Stimulated activated CD4-positive, alpha-beta T cell treated with anti-CD3 and anti-CD28 coated beads, Interleukin-1b, Interleukin-23, amount 100 ng/mL, for 48 hours (primary cell): ENCODE data around the gene LIN7A.

Experiments used
- DNase-seq: peaks from one replicate; pipeline ENCODE4 v3.0.0-alpha.2; 2020

The LIN7A gene, protein sequence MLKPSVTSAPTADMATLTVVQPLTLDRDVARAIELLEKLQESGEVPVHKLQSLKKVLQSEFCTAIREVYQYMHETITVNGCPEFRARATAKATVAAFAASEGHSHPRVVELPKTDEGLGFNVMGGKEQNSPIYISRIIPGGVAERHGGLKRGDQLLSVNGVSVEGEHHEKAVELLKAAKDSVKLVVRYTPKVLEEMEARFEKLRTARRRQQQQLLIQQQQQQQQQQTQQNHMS

DNA sequence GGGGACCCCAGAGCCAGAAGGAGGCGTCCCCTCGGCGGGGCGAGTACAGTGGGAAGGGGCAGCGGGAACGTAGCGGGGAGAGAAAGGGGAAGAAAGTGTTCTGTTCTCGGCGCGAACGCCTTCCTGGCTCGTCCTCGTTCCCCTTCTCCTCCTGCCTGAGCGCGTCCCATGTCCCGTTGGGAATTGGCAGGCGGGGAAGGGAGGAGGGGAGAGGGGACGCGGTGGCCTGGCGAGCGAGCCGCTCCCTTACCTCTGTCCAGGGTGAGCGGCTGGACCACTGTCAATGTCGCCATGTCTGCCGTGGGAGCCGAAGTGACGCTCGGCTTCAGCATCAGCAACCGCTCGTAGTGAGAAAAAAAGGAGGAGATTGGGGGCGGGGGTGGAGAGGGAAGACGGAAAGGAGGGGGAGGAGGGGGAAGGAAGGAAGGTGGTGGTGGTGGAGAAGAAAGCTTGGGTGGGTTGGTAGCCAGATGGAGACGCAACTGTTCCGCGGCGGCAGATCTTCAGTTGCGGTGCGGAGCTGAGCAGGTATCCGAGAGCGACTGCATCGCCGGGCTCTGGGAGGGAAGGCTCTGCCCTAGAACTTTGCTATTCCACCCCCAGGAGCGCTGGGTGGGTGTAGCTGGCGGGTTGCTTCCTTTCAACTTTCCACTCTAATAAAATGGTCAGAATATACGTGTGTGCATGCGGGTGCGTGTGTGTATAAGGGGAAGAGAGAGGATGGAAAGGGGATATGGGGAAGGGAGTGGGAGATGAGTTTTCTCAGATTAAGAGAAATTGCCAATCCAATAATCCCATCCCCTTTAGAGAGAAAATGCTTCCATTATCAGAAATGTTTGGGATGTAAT, at the start of gene LIN7A:
Gene LIN7A, minus strand, starts transcription at position 544 of the 848 bp plus-strand sequence. Its CDS starts 212 bp downstream, at position 332.
- DNase-seq = no peak

DNA sequence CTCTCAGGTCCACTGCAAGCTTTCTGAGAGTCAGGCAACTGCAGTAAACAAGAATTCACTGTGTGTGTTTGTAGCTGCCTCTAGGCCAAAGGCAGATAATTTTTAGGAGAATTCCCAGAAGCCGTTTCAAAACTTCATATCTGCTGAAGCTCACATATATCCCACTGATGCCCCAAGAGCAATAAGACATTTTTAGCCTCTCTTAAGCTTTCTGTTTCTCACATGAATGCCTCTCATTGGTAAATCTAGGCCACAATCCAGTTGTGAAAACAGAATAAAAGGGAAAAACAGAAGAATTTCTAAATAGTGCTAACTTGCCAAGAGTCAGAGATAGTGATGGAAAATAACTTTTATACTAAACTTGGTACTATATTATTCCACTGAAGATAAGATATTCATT, 48.5 kb upstream of the LIN7A start:
- no peak for DNase-seq

DNA sequence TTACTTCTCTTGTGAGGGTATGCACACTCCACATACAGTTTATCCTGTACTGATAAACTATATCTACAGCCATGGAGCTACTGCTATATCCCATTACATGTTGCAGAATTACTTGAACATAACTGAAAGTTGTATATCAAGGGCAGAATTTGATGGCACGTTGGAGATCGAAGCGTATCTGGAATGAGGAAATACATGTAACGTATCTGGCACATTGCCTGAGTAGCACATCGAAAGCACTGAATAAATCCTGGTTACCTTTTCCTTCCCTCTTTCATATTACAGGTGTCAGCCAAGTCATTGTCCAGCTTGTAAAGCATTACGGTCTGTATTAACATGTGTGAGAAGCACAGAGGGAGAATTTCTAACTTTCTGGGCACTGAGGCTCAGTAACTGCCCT, 42.1 kb upstream of the LIN7A start:
- no peak for DNase-seq

DNA sequence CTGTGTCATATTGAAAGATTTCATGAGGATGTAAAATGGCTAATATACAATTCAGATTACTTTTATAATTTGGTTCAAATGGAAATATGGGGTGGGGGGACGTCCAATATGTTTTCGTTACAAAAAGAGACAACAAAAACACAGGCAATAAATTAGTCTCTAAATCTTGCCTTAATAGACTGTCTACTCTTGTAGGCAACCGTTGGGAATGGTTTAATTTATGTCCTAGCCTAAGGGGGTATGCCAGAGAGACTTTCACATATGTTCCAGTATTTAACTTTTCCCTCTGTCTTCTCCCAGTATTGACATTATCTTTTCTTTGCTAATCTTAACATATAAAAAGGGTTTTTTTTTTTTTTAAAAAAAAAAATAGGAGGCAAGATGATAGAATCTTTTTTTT, 41.5 kb upstream of the LIN7A start:
- DNase-seq = no peak

DNA sequence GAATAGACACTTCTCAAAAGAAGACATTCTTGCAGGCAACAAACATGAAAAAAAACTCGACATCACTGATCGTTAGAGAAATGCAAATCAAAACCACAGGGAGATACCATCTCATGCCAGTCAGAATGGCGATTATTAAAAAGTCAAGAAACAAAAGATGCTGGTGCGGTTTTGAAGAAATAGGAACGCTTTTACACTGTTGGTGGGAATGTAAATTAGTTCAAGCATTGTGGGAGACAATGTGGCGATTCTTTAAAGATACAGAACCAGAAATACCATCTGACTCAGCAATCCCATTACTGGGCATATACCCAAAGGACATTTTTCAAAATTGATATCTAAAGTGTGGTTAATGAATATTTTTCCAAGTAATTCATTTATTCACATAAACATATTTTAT, 39.6 kb upstream of the LIN7A start:
- no peak for DNase-seq

DNA sequence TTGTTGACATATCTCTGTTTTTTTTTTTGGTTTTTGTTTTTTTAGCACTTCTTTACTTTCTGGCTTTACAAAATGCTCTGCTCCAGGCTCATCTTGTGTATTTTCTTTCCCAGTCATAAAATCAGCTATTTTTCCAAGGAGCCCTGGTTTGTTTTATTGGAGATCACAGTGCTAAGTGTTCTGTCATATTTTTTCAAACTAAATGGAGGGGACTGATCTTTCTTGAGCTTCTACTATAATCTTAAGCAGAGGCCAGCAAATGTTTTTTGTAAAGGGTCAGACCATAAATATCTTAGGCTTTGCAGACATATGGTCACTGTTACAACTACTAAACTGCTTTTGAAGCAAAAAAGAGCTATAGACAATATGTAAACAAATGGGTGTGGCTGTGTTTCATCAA, 30.6 kb upstream of the LIN7A start:
- DNase-seq = no peak

DNA sequence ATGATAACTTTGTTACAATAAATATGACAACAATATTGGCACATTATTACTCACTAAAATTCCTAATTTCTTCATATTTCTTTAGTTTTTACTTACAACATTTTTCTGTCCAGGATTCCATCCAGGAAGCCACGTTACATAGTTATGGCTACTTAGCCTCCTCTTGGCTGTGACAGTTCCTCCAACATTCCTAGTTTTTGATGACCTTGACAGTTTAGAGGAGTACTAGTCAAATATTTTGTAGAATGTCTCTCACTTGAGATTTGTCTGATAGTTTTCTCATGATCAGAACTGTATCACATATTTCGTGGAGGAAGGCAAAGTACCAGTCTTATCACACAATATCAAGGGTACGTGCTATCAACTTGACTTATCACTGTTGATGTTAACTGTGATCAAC, 29.8 kb upstream of the LIN7A start:
- DNase-seq = no peak

DNA sequence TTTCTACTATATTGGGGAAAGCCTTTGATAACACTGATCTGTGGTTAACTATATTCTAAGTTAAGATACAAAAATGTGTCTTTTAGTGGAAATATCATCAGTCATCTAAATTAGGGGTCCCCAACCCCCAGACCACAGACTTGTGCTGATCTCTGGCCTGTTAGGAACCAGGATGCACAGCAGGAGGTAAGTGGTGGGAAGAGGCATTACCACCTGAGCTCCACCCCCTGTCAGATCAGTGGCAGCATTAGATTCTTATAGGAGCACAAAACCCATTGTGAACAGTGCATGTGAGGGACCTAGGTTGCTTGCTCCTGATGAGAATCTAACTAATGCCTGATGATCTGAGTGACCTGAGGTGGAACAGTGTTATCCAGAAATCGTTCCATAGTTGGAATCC, 28.3 kb upstream of the LIN7A start:
- no peak for DNase-seq

DNA sequence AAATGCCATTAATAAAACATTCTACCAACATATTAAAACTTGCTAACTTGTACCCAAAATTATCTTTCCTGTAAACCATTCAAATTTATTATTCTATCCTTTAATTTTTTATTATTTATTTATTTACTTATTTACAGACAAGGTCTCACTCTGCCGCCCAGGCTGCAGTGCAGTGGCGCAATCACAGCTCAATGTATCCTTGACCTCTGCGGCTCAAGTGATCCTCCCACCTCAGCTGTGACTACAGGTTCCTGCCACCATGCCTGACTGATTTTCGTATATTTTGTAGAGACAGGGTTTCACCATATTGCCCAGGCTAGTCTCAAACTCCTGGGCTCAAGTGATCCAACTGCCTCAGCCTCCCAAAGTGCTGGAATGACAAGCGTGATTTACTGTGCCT, 20.4 kb upstream of the LIN7A start:
- DNase-seq = no peak

DNA sequence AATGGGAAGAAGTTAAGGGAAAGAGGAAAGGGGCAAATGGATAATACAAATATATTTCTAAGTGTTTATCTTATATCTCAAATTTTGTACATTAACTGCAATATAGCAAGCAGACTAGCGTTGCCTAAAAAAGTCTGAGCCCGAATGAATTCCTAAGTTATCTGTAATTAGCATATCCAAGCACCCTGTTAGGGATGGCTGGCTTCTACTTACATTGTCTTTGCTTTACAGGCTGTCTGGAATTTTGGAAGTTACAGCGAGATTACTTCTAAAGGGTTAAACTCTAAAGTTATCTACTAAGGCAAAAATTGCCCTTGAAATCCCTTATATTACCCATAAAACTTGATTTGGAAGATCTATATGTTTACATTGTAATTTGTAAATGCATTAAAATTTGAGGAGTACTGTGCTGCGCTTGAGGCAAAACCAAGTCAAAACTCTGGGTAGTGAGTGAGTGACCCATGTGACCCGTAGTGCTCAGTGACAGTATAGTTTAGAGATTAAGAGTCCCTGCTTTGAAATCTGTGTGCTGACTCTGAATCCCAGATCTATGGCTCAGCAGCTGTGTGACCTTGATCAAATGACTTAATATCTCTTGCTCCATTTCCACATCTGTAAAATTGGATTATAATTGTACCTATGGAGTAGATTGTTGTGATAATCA, 17.3 kb upstream of the LIN7A start:
- no peak for DNase-seq

DNA sequence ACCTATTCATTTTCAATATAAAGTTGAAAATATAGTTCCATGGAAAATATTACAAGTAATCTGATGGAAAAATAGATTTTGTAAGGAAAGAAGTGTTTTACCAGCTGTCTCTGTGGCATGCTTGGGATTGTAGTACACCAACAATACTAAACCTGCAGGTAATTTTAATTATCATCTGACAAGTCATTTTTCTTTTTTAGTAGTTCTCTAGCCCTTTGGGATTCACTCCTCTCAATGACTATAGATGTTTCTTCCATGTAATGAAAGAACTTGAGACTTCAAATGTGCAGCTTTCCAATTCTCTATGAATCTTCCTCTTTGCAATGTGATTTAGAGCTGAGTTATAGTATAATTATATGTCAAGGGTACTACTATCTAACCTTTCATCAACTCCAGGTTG, 14.7 kb upstream of the LIN7A start:
- no peak for DNase-seq

DNA sequence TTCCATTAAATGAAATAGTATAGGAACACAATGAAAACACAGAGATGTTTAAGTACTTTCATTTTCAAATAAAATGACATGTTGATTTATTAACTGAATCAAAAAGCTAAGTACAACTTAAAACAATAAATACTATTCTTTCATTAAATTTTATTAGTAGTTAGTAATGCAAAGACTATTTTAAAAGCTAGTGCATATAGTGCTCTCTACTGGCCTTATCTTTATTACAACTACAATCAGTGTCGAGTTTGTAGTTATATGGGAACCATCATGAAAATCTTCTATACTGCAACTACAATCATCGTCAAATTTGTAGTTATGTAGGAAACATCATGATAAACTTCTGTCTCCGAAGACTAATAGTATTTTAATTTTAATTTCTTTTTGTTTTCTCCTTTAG, 8.9 kb upstream of the LIN7A start:
- no peak for DNase-seq

DNA sequence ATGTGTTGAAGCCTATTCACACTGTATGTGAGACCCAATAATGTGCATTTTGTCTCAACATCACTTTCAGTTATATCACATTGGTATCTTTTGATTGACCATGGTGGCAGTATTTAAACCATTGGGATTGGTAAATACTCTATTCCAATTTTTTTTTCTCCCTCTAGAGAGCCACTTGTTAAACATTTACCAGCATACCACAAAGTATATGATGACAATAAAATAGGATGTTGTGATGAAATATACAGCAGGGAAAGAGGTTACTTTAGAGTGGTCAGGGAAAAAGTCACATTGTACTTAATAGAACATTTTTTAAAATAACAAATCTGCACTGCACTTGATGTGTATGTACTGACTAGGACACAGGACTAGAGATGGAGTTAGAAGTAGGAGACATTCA, 5.6 kb upstream of the LIN7A start:
- no peak for DNase-seq

DNA sequence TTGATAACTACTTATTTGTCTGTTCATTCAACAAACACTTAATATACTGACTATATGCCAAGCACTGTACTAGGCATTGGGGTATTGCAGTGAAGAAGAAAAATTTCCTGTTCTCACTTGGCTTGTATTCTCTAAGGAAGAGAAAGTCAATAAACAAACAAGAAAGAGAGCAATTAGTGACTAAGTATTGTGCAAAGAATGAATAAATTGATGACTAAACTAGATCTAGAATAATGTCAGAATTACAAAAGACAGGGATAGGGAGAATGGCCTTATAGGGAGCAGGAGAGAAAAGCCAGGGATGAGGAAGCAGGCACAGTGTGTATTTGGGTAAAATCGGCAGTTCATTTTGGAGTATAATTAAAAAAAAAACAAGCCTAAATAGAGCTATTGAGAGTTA, 4.2 kb upstream of the LIN7A start:
- no peak for DNase-seq

DNA sequence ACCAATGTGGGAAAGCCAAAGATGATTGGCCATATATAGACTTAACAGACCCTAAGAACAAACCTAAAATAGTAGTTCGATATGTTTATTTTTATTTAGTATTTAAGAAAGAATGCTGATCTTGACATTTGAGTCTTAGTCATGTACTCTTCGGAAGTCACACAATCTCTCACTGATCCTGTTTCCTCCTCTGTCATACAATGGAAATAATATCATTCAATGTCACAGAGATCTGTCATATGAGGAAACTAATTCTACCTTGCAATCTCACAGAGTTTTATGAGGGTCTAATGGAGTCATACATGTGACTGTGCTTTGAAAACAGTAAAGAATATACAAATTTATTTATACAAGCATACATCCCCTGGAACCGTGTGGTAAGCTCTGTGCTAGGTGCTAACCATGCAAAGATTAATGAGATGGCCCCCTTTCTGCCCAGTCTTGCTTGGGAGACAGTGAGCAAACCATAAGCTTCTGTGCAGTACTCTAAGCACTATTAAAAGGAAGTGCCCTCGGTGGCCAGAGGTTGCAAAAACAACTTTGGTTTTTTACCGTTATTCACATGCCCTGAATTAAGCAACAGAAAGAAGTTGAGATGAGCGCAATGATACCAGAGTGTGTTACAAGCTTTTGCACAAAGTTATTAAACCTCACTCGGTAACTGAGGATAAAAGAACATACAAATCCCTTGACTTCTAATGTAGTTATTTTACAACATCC, 1.7 kb upstream of the LIN7A start:
- no peak for DNase-seq

DNA sequence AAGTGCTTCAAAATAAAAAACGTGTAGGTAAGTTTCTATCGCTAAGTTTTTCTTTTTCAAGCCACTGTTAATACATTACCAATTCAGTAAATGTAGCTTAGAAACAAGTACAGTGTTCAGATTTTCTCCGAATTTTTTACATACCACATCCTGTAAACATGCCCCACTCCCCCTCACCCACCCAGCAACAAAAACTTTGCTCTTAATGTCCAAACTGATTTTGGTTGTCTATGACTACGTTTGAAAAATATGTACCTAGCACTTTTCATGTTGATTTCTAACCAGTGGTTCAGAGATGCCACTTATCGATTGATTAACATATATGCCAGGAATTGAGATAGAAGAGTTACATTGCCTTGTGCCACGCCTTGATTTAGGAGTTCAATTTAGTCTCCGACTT, 663 bp upstream of the LIN7A start:
- DNase-seq = no peak

DNA sequence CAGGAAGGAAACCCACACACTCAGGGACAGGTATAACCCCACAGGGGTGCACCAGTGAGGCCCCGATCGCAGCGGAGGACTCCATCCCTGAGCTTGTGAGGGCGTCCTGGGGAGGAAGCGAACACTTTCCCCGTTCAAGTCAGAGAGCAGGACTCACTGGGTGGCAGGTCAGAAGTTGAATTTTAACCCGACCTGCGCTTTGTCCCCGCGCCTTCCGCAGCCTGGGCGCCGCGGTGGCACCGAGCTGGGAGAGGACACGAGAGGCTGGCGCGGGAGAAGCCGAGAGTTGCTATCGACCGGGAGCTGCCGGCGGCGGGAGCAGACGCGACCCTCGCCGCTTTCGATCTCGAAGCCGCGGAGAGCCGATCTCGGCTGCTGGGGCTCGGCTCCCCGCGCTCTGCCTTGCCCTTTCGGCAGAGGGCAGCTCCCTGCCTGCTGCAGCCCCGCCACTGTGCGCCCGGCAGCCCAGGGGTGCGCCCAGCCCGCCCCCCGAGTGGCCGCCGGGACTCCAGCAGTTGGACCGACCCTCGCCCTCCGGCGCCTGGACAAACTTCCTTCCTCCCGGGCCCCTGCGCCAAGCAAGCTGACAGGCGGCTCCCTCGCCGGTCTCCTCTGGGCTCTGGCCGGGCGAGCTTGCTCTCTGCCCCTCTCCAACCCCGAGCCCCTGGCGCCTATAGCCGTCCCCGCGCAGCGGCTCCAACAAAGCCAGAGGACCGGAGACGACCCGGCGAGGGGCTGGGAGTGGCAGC, 918 bp downstream of the LIN7A start:
- DNase-seq = no peak

DNA sequence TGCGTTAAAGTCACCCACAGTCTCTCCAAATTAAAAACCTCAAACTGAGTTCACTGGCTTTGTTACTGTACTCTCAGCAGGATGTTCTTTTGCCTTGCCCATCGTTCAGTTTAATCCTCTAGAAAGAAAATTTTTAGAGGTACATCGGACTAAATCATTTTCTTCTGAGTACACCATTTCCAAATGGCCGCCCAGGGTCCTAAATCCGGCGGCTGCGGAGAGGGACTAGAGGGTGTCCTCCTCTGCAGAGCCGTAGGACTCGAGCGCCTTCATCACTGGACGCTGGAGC, 1.4 kb downstream of the LIN7A start:
- DNase-seq = no peak

DNA sequence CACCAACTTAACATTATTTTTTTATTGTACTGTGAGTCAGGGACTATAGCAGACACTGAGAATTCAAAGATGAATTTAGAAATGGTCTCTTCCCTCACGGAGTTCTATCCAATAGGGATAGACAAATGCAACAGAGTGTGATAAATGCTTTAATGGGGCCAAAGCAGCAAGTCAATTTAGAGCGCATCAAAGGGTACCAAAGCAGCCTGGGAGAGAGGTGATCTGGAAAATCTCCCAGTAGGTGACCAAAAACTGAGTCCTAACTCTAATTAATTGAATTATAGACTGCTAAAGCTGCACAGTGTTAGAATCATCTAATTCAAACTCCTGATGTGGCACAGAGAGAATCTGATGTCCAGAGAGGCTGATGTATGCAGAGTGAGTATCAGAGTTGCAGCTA, 2.6 kb downstream of the LIN7A start:
- DNase-seq = no peak

DNA sequence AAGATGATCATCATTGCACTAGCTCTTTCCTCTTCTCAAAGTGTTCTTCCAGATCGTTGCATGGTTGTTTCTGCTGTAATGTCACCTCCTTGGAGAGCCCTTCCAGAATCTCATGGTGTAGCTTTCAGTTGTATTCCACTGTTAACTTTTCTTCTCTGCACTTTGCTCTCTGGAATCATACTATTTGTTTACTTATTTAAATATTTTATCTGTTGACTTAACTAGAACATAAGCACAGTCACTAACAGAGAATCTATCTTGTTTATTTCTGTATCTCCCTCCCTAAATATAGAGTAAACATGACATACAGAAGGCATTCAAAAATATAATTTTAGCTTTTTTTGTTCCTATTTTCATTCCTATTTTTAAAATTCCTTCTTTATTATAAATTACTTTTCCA, 11.8 kb downstream of the LIN7A start:
- no peak for DNase-seq

DNA sequence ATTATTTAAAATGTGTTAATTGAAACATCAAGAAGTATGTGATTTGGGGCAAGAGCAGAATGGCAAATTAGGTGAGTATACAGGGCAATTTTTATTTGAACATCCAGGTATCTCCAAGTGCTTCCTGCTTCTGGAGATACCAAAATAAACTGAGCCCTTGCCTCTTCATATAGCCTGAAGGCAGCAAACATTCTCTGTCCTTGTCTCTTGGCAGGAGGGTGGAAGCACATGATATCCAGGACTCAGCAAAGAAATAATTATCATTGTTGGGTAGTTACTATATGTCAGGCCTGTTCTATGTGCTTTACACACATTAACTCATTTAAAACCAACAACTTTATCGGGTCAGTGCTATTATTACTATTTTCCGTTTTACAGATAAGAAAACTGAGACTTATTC, 12.5 kb downstream of the LIN7A start:
- no peak for DNase-seq

DNA sequence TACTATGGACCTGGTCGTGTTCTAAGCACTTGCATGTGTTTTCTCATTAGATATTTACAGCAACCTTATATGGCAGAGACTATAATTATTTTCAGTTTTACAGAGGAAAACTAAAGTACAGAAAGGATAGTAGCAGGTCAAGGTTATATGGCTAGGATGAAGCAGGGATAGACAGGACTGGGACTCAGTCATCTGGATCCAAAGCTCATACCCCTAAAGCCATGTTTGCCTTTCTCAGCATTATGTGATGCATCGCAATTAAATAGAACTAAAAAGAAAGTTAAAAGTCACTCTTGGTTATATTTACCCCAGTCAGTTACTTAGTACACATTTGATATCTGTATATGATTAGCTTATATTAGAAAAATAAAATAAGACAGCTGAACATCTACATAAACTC, 13.3 kb downstream of the LIN7A start:
- DNase-seq = no peak

DNA sequence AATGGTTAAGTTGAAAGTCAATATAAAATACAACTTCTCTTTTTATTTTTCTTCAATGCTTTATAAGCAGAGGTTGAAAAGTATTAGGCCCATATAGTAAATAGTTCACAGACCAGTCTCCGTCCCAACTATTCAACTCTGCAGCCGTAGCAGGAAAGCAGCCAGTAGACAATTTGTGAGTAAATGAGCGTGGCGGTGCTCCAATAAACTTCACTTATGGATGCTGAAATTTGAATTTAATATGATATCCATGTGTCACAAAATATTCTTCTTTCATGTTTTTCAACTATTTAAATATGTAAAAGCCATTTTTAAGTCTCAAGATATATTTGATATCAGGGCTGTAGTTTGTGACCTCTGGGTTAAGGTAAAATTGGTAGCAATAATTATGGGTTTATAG, 17.7 kb downstream of the LIN7A start:
- no peak for DNase-seq
